Prostate gland (tissue), 2 donors: ENCODE results near the gene ZNF526.

Experiments used
- POLR2AphosphoS5 ChIP-seq: sonication (generic); formaldehyde crosslinking; IDR thresholded peaks from one replicate; pipeline ENCODE4 v1.6.1; 2017; ENCODE audit warnings: antibody characterized with exemption
- TF ChIP-seq, protein P1 (sequence below), 4 experiments: fragments of 200-600 bp in 2 of 4; fragments of 450-650 bp in 2 of 4; sonication (generic) in 2 of 4; IDR thresholded peaks; 1 replicate in 3 of 4; 2 replicates in 1 of 4; pipeline ENCODE4 v1.5.1; 2016 to 2019; ENCODE audit warnings: antibody characterized with exemption in 4 of 4, mild to moderate bottlenecking in 2 of 4, moderate library complexity in 2 of 4

DNA sequence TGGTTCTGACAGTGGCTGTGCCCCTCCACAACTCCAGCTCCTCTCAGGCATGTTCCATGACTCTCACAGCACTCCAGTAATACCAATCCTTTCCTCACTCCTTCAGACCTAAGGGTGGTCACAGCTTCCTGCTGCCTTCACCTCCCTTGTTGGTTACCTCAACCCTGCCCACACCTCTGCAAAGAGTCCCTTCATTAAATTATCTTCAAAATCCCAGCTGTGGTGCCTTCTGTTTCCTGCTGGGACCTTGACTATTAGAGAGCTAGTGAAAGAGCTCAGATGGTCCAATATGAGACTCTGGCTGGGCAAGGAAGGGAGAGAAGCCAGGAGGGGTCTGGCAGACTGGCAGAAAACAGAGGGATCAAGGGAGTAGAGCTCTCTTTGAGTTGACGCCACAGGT is 28.8 kb upstream of the ZNF526 start:
- TF ChIP-seq POLR2AphosphoS5: no peak
- TF ChIP-seq, protein P1, sequence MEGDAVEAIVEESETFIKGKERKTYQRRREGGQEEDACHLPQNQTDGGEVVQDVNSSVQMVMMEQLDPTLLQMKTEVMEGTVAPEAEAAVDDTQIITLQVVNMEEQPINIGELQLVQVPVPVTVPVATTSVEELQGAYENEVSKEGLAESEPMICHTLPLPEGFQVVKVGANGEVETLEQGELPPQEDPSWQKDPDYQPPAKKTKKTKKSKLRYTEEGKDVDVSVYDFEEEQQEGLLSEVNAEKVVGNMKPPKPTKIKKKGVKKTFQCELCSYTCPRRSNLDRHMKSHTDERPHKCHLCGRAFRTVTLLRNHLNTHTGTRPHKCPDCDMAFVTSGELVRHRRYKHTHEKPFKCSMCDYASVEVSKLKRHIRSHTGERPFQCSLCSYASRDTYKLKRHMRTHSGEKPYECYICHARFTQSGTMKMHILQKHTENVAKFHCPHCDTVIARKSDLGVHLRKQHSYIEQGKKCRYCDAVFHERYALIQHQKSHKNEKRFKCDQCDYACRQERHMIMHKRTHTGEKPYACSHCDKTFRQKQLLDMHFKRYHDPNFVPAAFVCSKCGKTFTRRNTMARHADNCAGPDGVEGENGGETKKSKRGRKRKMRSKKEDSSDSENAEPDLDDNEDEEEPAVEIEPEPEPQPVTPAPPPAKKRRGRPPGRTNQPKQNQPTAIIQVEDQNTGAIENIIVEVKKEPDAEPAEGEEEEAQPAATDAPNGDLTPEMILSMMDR (IDR thresholded peaks at IDR 0.05): no peak
